Measurements from ENCODE around the gene CHURC1.

GRCh38 chr14:64968651-64969050, 54.4 kb downstream of the CHURC1 start:
- TF ChIP-seq CTCF (IDR thresholded peaks at IDR 0.05) (no peak), POLR2AphosphoS5 (IDR thresholded peaks at IDR 0.05; ENCODE audit: insufficient read depth in 1 of 2, low read depth in 1 of 2) (no peak)

Data from vagina (tissue), 2 donors.